A549 (cell line): ENCODE results near the gene IGFN1.

ENCODE experiments used
- MAZ ChIP-seq: fragments of 150-350 bp; IDR thresholded peaks from 2 replicates; pipeline ENCODE4 v1.6.1; 2014; ENCODE audit warnings: antibody characterized with exemption, low read depth, low read length, borderline replicate concordance
- MYC ChIP-seq: IDR thresholded peaks from 2 replicates; pipeline ENCODE4 v1.6.1; 2012; ENCODE audit warnings: mild to moderate bottlenecking, inconsistent platforms, low read length, improper control_type of control experiment, borderline replicate concordance
- POLR2A ChIP-seq: IDR thresholded peaks from 2 replicates; pipeline ENCODE4 v1.6.1; 2012; ENCODE audit warnings: mild to moderate bottlenecking, low read length
- RAD21 ChIP-seq, 2 experiments: fragments of >200 bp in 1 of 2; sonication (Bioruptor Twin) in 1 of 2; formaldehyde crosslinking in 1 of 2; IDR thresholded peaks in 1 of 2; conservative IDR thresholded peaks in 1 of 2; 2 replicates in 1 of 2; 3 replicates in 1 of 2; pipeline ENCODE4 v1.6.1; 2012 to 2018; ENCODE audit warnings: inconsistent platforms in 1 of 2
- RFX5 ChIP-seq: fragments of 450-650 bp; IDR thresholded peaks from 2 replicates; pipeline ENCODE4 v1.7.1; 2014; ENCODE audit warnings: antibody characterized with exemption, mild to moderate bottlenecking, moderate library complexity
- SMC3 ChIP-seq: fragments of >200 bp; sonication (Bioruptor Twin); formaldehyde crosslinking; IDR thresholded peaks from 3 replicates; pipeline ENCODE4 v1.6.1; 2018; ENCODE audit warnings: inconsistent platforms
- TF ChIP-seq, protein P1 (sequence below): fragments of >200 bp; sonication (Bioruptor Twin); formaldehyde crosslinking; IDR thresholded peaks from 3 replicates; pipeline ENCODE4 v1.5.1; 2016
- TF ChIP-seq, protein P2 (sequence below): fragments of 450-650 bp; IDR thresholded peaks from 2 replicates; pipeline ENCODE4 v1.6.1; 2014; ENCODE audit warnings: antibody characterized with exemption

DNA sequence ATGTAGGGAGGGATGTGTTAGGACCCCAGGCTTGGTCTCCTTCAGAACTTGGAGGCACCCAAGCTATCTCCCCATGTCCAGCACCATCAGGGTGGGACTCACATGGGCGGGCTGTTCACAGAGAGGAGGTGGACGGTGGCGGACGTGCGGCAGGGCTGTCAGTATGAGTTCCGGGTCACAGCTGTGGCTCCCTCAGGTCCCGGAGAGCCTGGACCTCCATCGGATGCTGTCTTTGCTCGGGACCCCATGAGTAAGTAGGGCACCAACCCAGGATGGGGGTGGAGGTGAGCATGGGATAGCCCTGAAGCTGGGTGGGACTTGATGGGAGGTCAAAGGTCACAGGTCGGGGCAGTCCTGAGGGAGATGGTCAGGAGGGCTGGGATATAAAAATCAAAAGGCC is 27.8 kb downstream of the IGFN1 start:
- TF ChIP-seq, protein P1, sequence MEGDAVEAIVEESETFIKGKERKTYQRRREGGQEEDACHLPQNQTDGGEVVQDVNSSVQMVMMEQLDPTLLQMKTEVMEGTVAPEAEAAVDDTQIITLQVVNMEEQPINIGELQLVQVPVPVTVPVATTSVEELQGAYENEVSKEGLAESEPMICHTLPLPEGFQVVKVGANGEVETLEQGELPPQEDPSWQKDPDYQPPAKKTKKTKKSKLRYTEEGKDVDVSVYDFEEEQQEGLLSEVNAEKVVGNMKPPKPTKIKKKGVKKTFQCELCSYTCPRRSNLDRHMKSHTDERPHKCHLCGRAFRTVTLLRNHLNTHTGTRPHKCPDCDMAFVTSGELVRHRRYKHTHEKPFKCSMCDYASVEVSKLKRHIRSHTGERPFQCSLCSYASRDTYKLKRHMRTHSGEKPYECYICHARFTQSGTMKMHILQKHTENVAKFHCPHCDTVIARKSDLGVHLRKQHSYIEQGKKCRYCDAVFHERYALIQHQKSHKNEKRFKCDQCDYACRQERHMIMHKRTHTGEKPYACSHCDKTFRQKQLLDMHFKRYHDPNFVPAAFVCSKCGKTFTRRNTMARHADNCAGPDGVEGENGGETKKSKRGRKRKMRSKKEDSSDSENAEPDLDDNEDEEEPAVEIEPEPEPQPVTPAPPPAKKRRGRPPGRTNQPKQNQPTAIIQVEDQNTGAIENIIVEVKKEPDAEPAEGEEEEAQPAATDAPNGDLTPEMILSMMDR, result no peak
- TF ChIP-seq MYC (no peak), SMC3 (no peak), RFX5 (no peak), MAZ (no peak), POLR2A (no peak), RAD21 (conservative IDR thresholded peaks at IDR 0.05 in 1 of 2, IDR thresholded peaks at IDR 0.05 in 1 of 2) (no peak)
- TF ChIP-seq, protein P2, sequence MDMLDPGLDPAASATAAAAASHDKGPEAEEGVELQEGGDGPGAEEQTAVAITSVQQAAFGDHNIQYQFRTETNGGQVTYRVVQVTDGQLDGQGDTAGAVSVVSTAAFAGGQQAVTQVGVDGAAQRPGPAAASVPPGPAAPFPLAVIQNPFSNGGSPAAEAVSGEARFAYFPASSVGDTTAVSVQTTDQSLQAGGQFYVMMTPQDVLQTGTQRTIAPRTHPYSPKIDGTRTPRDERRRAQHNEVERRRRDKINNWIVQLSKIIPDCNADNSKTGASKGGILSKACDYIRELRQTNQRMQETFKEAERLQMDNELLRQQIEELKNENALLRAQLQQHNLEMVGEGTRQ, result no peak
